ENCODE results near the gene FGF4.

The FGF4 gene

DNA sequence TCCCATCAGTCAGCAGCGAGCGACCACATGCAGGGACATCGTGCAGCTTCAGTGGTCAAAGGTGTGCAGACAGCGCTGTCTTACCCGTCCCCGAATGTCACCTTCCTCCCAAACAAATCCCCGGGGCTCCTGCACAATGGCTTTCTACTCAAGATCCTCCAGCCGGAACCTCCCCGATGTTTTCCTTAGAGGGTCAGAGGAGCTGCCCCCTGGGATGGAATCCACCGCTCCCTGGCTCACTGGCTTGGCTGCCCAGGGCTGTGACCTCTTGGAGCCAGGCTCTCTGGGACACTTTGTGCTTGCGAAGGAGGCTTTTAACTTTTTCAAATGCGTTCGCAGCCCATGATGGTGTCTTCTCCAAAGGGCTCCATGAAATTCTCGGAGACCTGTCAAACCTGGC is 54.0 kb downstream of the FGF4 start:
- DNase-seq = no peak

Measured in NCI-H526 (cell line).